B cell (primary cell): ENCODE data around the gene SMU1.

Experiments used
- EZH2 ChIP-seq: IDR thresholded peaks from 2 replicates; pipeline ENCODE4 v1.6.1; 2012; ENCODE audit warnings: borderline replicate concordance, low read depth, mild to moderate bottlenecking, moderate library complexity, low read length; ENCODE audit not compliant: insufficient read depth, poor library complexity, severe bottlenecking
- TF ChIP-seq, protein P1 (sequence below): fragments of 200-600 bp; IDR thresholded peaks from one replicate; pipeline ENCODE4 v1.8.0; 2022; ENCODE audit warnings: antibody characterized with exemption, mild to moderate bottlenecking

DNA sequence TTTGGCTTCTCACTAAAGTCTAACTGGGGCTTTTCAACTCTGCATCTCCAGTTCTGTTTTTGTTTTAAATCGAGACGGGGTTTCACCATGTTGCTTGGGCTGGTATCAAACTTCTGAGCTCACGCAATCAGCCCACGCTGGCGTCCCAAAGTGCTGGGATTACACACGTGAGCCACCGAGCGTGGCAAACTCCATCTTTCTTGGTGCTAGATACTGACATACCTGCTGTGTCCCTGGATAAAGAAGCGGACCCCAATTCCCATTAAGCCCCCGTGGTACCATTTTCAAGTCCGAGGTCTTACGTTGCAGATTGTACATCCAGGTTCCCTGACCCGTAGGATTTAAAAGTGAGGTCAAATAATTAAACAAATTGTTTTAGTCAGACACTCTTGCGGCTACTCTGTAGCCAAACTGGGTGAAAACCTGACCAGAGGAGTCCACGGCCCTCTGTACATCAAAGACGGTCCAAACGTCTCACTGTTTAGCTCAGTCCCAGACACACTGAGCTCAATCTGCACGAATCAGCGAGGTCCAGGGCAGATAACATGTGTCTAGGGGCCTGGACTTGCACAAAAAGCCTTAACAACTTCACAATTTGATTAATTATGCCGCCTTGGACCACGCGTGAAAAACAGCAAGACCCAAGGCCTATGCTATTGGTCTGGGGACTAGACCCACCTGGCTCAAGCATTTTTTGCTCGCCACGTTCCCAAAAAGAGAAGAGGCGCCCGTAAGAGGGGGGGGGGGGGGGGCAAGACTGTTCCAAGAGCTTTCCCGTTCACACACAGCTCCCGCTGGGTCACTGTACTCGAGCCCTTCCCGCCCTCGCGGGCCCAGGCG is 52.1 kb downstream of the SMU1 start:
- TF ChIP-seq, protein P1, sequence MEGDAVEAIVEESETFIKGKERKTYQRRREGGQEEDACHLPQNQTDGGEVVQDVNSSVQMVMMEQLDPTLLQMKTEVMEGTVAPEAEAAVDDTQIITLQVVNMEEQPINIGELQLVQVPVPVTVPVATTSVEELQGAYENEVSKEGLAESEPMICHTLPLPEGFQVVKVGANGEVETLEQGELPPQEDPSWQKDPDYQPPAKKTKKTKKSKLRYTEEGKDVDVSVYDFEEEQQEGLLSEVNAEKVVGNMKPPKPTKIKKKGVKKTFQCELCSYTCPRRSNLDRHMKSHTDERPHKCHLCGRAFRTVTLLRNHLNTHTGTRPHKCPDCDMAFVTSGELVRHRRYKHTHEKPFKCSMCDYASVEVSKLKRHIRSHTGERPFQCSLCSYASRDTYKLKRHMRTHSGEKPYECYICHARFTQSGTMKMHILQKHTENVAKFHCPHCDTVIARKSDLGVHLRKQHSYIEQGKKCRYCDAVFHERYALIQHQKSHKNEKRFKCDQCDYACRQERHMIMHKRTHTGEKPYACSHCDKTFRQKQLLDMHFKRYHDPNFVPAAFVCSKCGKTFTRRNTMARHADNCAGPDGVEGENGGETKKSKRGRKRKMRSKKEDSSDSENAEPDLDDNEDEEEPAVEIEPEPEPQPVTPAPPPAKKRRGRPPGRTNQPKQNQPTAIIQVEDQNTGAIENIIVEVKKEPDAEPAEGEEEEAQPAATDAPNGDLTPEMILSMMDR: no peak
- TF ChIP-seq EZH2: no peak
